BJ (cell line): Measurements from ENCODE around the gene TMEFF1. TPM values are rescaled to one million over a fixed set of nuclear protein-coding genes. Genes with fewer than 3 reads are reported as not detected.

Source experiments
- CTCF ChIA-PET: fragments of 350-600 bp; formaldehyde crosslinking; extraction: SDS; loops from one replicate; lab custom pipeline; 2021; ENCODE audit warnings: antibody characterized with exemption, inconsistent platforms; lab: Yijun Ruan, JAX
- POLR2A ChIA-PET: fragments of 300-600 bp; sonication (Branson Sonifier 250); formaldehyde crosslinking; extraction: SDS; loops from one replicate; lab custom pipeline; 2021; ENCODE audit warnings: antibody characterized with exemption; lab: Charles Lee
- DNase-seq: peaks from one replicate; pipeline ENCODE4 v3.0.0-alpha.2; 2011; ENCODE audit warnings: low read depth
- H3K27me3 ChIP-seq: 2 replicates; pipeline ENCODE4 v1.6.0; 2011; ENCODE audit warnings: low read length; ENCODE audit not compliant: control insufficient read depth, insufficient read depth
- H3K36me3 ChIP-seq: 2 replicates; pipeline ENCODE4 v1.5.1; 2011; ENCODE audit warnings: low read length; ENCODE audit not compliant: control insufficient read depth, insufficient read depth
- H3K4me3 ChIP-seq: 2 replicates; pipeline ENCODE4 v1.5.1; 2011; ENCODE audit warnings: low read depth, mild to moderate bottlenecking, control low read depth, low read length
- CTCF ChIP-seq: IDR thresholded peaks from 2 replicates; pipeline ENCODE4 v1.5.1; 2011; ENCODE audit warnings: low read depth, mild to moderate bottlenecking, control low read depth, inconsistent platforms, low read length, moderate library complexity; ENCODE audit not compliant: insufficient read depth
- polyA plus RNA-seq: library from polyadenylated mRNA; depleted of rRNA; stranded (reverse); fragments of >200 nt; gene quantifications from 2 replicates; pipeline ENCODE4 v1.2.3, GENCODE V29; 2011

TMEFF1 gene
- polyA plus RNA-seq, 1 experiment = 0.10 TPM

GRCh38 chr9:100441911-100442361 lies 31.0 kb upstream of the TMEFF1 start:
- DNase-seq = no peak
- H3K4me3 ChIP-seq = no peak overlapping the region
- H3K36me3 ChIP-seq = peaks cover 2% of the 10 kb centered on the region; the same call in 1 of the 2 replicates
- ChIA-PET CTCF (interaction anchor here (0.6 to 1.7 kb wide), 4 partner anchors 9 to 108 kb away, joined by 3 to 5 read pairs (median 4); no protein-coding TSS in a partner anchor), POLR2A (no interaction called here)
- TF ChIP-seq CTCF = no peak
- no peaks in the 10 kb centered on the region for H3K27me3 ChIP-seq

- DNase-seq = no peak
- ChIA-PET POLR2A (interaction anchor here (0.7 kb wide), 1 partner anchor 18 kb away, joined by 3 read pairs; no protein-coding TSS in a partner anchor), CTCF (interaction anchor here (0.7 to 0.9 kb wide), 2 partner anchors 13 to 18 kb away, joined by 3 read pairs; no protein-coding TSS in a partner anchor)
- no peaks in the 10 kb centered on the region for H3K27me3 ChIP-seq
- TF ChIP-seq CTCF = no peak
- H3K36me3 ChIP-seq = peaks cover 3% of the 10 kb centered on the region; the same call in 1 of the 2 replicates
- no peak overlapping the region for H3K4me3 ChIP-seq
Observed at GRCh38 chr9:100443781-100444768, 28.9 kb upstream of the TMEFF1 start.

- no peak for DNase-seq
- ChIA-PET CTCF (no interaction called here), POLR2A (interaction anchor here (0.7 kb wide), 1 partner anchor 431 kb away, joined by 3 read pairs; no protein-coding TSS in a partner anchor)
- H3K4me3 ChIP-seq = no peak overlapping the region
- H3K36me3 ChIP-seq = peaks cover 3% of the 10 kb centered on the region; the same call in 1 of the 2 replicates
- H3K27me3 ChIP-seq = no peaks in the 10 kb centered on the region
- no peak for TF ChIP-seq CTCF
Observed at GRCh38 chr9:100445161-100445902, 27.6 kb upstream of the TMEFF1 start.

GRCh38 chr9:100445903-100446549 lies 26.9 kb upstream of the TMEFF1 start:
- Histone ChIP-seq H3K27me3 (no peaks in the 10 kb centered on the region), H3K4me3 (no peak overlapping the region), H3K36me3 (peaks cover 3% of the 10 kb centered on the region; the same call in 1 of the 2 replicates)
- ChIA-PET CTCF (interaction anchor here (0.7 kb wide), 1 partner anchor 8 kb away, joined by 3 read pairs; no protein-coding TSS in a partner anchor), POLR2A (interaction anchor here (0.7 kb wide), 2 partner anchors 14 to 431 kb away, joined by 3 to 16 read pairs; no protein-coding TSS in a partner anchor)
- no peak for TF ChIP-seq CTCF
- DNase-seq = no peak
